ENCODE data around the gene PIP4K2A.
"Not testable (repeated sequence)": the region's sequence is repeated elsewhere in the genome, so short reads cannot be mapped to it uniquely, and the experiment has no call there.

PIP4K2A gene

DNA sequence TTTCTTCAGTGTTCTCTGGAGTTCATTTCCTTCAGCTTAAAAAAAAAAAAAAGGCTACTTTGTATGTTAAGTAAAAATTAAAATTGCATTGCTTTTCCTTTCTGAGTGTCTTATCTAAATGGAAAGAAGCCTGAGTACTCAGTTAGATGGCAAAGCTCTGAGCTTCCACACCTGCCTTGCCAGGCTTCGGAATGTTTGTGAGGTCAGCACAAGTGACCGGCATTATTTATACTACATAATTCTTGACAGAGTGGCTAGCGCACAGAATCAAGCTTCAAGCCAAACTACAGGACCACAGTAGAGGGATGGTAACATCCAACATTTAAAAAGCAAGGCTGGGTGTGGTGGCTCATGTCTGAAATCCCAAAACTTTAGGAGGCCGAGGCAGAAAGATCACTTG lies 17.3 kb downstream of the PIP4K2A start:
- no peak for DNase-seq (ENCODE audit: low read depth in 4 of 4, low spot score in 1 of 4)

GRCh38 chr10:22693860-22694259 lies 20.5 kb downstream of the PIP4K2A start:
- DNase-seq (ENCODE audit: low read depth in 4 of 4, low spot score in 1 of 4), result no peak

DNA sequence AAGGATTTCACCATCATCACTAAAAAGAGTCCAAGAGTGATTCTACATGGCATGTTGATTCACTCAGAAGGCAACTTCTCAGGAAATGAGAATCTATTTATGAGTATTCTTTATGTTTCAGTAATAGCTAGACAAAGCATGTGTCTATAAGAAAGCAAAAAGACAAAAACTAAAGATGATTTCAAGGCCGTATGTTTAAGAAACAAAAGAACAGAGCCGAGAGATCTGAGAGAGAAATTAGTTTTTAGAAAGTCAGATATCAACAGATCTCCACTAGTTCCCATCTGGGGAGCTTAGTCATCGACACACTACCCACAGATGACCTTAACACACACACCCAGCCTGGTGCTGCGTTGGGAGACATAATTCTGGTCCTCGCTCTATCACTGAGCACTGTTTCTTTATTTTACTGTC lies 21.0 kb downstream of the PIP4K2A start:
- DNase-seq (ENCODE audit: low read depth in 4 of 4, low spot score in 1 of 4), result no peak

- not testable (repeated sequence) for DNase-seq (ENCODE audit: low read depth in 4 of 4, low spot score in 1 of 4)
Measured at GRCh38 chr10:22692119-22692518, 22.3 kb downstream of the PIP4K2A start.

- DNase-seq (ENCODE audit: low read depth in 4 of 4, low spot score in 1 of 4), result no peak
Measured at GRCh38 chr10:22690614-22691431, 23.6 kb downstream of the PIP4K2A start.

GRCh38 chr10:22690158-22690557 lies 24.2 kb downstream of the PIP4K2A start:
- no peak for DNase-seq (ENCODE audit: low read depth in 4 of 4, low spot score in 1 of 4)

DNA sequence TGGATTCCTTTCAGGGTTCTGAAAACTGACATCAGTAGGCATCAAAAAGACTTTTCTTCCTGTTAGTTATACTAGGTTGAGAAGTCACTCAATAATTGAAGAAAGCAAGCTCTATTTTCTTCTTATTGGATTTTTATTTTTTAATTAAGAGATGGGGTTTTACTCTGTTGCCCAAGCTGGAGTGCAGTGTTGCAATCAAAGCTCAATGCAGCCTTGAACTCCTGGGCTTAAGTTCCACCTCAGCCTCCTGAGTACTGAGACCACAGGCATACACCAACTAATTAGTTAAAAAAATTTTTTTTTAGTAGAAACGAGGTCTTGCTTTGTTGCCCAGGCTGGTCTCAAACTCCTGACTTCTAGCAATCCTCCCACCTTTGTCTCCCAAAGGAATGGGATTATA lies 28.0 kb downstream of the PIP4K2A start:
- DNase-seq (ENCODE audit: low read depth in 4 of 4, low spot score in 1 of 4), result no peak

DNA sequence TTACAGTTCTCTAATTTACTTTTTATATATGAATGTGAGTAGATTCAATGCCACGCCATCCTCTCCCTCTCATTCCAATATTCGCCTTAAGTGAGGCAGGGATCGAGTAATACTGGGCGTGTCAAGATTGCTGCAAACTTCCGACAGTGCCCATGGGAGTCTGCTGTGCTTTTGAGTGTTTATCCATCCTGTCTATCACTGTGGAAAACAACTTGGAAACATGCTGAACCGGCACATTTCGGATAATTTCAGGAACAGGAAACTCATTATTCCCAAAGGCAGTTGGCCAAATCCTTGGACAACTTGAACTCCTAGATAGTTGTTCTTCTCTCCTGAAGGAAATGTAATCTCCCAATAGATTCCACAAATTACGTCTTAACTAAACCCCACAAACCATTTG lies 28.5 kb downstream of the PIP4K2A start:
- no peak for DNase-seq (ENCODE audit: low read depth in 4 of 4, low spot score in 1 of 4)

- no peak for DNase-seq (ENCODE audit: low read depth in 4 of 4, low spot score in 1 of 4)
Measured at GRCh38 chr10:22684699-22685098, 29.7 kb downstream of the PIP4K2A start.

GRCh38 chr10:22683140-22683389 lies 31.3 kb downstream of the PIP4K2A start:
- DNase-seq (ENCODE audit: low read depth in 4 of 4, low spot score in 1 of 4), result no peak

DNA sequence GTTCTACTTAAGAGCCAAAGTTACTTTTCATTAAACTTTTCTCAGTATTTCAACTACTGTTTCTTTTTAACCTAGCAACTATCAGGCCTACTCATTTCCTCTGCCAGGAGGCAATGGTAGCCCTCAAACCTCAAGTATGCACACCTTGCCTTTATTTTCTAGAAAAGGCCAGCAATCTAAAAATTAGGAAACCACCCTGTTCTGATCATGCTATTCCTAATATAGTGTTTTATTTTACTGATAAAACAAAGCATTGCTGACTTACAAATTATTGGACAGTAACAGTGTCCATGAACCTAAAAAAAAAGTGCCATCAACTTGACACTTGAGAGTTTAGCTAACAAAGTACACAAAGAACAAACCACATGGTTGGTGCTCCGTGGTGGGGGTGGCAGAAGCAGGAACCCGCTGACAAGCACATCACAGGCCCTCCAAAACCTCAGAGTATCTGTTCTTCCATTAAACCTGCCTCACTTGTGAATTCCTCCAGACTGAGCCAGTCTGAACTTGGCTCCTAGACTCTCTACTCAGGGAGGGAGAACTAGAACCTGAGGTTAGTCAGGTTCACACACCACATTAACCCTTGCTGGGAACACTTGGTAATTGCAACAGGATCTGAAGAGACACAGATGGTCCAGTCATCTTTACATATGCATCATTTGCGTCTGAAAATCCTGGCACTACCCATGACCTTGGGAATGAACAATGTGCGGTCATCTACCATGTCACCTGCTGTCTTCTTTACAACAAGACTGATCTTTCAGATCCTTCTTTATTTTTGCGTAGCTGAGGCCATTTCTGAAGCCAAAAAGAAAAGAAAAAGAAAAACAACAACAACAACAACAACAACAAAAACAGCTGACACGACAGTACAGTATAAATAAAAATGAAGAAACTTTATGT lies 31.9 kb downstream of the PIP4K2A start:
- DNase-seq (ENCODE audit: low read depth in 4 of 4, low spot score in 1 of 4), result no peak

GRCh38 chr10:22681783-22682183 lies 32.6 kb downstream of the PIP4K2A start:
- no peak for DNase-seq (ENCODE audit: low read depth in 4 of 4, low spot score in 1 of 4)

DNA sequence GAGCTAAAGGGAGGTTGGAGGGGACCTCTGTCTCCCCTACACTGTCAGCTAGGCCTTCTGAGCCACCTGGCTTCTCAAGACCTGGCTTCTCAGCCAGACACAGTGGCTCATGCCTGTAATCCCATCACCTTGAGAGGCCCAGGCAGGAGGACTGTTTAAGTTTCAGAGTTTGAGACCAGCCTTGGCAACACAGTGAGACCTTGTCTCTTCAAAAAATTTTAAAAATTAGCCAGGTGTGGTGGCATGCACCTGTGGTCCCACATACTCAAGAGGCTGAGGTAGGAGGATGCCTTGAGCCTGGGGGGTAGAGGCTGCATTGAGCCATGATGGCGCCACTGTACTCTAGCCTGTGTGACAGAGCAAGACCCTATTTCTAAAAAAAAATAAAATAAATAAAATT lies 33.1 kb downstream of the PIP4K2A start:
- DNase-seq (ENCODE audit: low read depth in 4 of 4, low spot score in 1 of 4), result no peak

GRCh38 chr10:22679608-22680007 lies 34.8 kb downstream of the PIP4K2A start:
- DNase-seq (ENCODE audit: low read depth in 4 of 4, low spot score in 1 of 4), result no peak

DNA sequence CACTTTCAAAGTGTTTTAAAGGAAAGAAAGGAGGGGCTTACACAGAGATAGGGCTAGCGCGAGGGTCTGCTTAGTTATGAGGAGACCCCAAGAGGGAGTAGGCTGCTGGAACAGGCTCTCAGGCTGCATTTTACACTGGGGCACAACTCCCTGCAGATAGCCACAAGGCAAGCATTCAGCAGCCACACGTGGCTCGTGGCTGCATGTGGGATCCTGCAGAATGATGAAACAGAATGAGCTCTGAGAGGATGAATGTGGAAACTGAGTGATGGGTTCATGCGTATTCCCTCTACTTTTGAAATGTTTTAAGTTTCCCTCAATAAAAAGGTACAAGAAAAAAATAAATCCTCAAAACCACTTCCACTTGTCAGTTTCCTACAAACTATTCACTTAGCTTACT lies 37.0 kb downstream of the PIP4K2A start:
- no peak for DNase-seq (ENCODE audit: low read depth in 4 of 4, low spot score in 1 of 4)

GRCh38 chr10:22676435-22676834 lies 37.9 kb downstream of the PIP4K2A start:
- DNase-seq (ENCODE audit: low read depth in 4 of 4, low spot score in 1 of 4), result no peak

- no peak for DNase-seq (ENCODE audit: low read depth in 4 of 4, low spot score in 1 of 4)
Measured at GRCh38 chr10:22674573-22674930, 39.8 kb downstream of the PIP4K2A start.

DNA sequence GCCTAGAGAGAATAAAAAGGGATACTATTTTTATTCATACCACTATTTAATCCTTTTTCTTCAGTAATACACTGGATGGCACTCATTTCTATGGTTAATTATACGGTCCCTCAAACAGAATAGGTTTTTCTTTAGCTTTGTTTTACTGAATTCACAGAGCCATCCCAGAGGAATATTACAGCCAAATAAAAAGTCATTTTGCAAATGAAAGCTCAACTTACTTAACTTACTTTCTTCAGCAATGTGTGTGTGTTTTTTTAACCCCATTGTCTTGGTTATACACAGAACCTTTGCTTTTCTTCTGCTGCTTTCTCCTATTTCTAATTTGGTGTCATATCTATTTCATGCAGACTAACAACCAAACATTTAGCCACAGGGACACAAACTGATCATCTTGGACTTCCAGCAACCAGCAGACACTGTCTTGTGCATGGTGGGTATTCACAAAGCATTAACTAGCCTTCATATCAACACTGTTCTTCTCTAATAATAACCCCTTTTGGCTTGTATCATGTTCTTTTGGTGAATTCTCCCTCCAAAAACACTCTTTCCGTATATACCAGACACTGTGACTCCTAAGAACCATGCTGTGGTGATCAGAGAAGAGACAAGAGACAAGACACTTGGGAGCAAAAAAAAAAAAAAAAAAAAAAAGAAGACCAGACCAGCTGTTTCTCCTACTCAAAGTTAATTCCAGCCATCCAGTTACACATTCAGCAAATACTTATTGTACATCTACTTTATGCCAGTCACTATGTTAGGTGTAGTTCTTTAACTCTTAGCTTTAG lies 40.4 kb downstream of the PIP4K2A start:
- DNase-seq (ENCODE audit: low read depth in 4 of 4, low spot score in 1 of 4), result no peak

DNA sequence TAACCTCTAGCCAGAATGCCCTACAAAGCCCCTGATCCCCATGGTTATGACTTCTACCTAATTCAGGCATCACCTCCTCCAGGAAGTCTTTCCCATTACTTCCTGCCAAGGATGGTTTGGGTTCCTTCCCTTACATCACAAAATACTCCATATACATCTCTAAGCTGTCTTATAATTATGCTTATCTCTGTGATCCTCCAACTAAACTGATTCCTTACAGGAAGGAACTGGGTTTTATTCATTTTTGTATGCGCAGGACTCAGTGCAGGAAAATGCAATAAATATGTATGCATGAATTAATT lies 41.3 kb downstream of the PIP4K2A start:
- DNase-seq (ENCODE audit: low read depth in 4 of 4, low spot score in 1 of 4), result no peak

DNA sequence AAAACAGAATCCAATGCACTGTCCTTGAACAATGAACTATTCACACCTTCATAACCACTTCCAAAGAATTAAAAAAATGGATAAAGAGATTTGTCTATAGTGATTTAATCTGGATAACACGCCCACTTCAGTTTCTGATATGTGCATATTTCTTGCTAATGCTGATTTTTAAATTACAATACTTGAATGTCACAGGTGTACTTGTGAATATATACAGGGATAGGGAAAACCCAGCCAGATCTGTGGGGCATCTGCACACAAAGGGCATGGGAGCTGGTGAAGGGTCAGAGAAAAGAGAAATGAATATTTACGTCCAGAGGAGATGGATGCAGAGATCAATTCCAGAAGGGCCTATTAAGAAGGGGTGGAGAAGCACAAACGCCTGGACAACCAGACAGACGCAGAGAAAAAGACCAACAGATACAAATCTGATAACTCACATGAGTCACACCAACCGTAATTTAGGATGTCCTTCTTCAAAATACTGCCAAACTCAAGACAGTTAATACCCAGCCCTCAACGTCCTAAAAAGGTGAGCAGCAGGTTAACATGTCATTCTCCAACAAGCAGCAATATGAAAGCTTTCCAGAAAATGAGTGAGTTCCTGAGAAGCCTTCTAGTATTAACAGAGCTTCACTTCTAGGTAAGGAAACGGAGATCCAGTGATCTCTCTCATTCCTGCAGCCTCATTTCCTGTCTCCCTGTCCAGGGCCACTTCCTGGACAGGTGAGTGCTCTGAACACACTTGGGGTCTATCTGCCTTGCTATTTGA lies 41.9 kb downstream of the PIP4K2A start:
- no peak for DNase-seq (ENCODE audit: low read depth in 4 of 4, low spot score in 1 of 4)

GRCh38 chr10:22670788-22671187 lies 43.6 kb downstream of the PIP4K2A start:
- DNase-seq (ENCODE audit: low read depth in 4 of 4, low spot score in 1 of 4), result no peak
